ENCODE results near the gene THBS2.

DNA sequence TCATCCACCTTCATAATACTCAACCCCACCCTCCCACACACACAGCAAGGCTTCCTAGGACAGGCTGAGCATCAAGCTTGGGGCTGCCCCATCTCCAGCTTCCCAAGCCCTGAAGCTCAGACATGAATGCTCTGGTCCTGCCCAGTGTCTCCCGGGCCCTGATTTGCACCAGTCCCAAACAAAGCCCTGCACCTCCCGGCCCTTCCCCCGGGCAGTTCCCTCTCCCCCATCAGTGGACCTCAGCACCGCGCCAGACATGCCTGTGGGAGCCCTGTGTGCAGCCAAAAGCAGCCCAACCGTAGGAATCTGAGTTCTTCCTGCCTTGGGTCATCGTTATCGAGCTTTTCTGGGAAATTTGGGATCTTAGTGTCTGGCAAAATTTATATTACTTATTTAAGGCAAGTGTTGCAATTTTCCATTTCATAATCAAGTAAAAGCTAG, 63.5 kb downstream of the THBS2 start:
- TF ChIP-seq, protein P1, sequence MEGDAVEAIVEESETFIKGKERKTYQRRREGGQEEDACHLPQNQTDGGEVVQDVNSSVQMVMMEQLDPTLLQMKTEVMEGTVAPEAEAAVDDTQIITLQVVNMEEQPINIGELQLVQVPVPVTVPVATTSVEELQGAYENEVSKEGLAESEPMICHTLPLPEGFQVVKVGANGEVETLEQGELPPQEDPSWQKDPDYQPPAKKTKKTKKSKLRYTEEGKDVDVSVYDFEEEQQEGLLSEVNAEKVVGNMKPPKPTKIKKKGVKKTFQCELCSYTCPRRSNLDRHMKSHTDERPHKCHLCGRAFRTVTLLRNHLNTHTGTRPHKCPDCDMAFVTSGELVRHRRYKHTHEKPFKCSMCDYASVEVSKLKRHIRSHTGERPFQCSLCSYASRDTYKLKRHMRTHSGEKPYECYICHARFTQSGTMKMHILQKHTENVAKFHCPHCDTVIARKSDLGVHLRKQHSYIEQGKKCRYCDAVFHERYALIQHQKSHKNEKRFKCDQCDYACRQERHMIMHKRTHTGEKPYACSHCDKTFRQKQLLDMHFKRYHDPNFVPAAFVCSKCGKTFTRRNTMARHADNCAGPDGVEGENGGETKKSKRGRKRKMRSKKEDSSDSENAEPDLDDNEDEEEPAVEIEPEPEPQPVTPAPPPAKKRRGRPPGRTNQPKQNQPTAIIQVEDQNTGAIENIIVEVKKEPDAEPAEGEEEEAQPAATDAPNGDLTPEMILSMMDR (IDR thresholded peaks at IDR 0.05; ENCODE audit: extremely low read depth in 1 of 2, insufficient read depth in 1 of 2, low read depth in 1 of 2, low read length in 2 of 2): no peak
- TF ChIP-seq POLR2A (IDR thresholded peaks at IDR 0.05; ENCODE audit: low read depth, low read length) (no peak), EZH2 (IDR thresholded peaks at IDR 0.05; ENCODE audit: borderline replicate concordance, low read depth, low read length, severe bottlenecking) (no peak), MYC (IDR thresholded peaks at IDR 0.05; ENCODE audit: low read depth, low read length) (no peak)
